GM20431 (cell line): ENCODE results near the gene MED29.

Experiments
- in situ Hi-C: fragments of 300-500 bp; cut with MseI, MboI; formaldehyde crosslinking; loops from one replicate; pipeline ENCODE4 v1.15.0; 2020; ENCODE audit warnings: low sequenced_read_pairs; ENCODE audit not compliant: unreplicated experiment

MED29 gene

DNA sequence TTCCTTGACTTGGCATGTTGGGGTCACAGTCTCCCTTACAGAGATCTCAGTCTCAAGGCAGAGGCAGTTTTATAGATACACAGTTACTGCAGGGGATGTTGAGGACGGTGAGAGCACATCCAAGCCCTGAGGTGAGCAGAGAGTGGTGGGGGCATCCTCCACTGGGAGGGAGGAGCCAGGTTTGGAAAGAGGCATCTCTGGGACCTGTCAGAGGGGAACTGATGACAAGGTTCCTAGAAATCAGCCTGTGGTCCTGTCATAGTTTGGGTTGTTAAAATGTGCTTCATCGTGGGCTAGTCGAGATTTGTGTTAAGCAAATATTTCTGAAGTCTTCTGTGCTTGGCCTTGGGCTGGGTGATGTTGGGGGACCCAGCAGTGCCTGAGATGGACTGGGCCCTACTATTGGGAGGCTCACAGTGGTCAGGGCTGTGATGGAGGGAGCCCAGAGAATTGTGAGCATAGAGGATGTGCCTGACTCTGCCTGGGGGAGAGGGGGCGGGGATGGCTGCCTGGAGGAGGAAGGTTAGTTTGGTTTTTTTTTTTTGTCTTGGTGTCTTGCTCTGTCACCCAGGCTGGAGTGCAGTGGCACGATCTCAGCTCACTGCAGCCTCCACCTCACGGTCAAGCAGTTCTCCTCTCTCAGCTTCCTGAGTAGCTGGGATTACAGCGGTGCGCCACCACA is 58.1 kb downstream of the MED29 start:
- in situ Hi-C loops = loop anchor here (10.0 kb wide), 1 partner anchor 86 kb away; the partner anchor contains the start of gene EID2B
